ENCODE measurements around the gene TSPAN12.
"Not testable (repeated sequence)": the region's sequence is repeated elsewhere in the genome, so short reads cannot be mapped to it uniquely, and the experiment has no call there.

TSPAN12 gene

GRCh38 chr7:120805636-120806388 is 52.1 kb downstream of the TSPAN12 start:
- DNase-seq (ENCODE audit: low read depth) = peak; percentile 37

GRCh38 chr7:120802751-120803150 is 55.2 kb downstream of the TSPAN12 start:
- DNase-seq (ENCODE audit: low read depth) = no peak

- DNase-seq (ENCODE audit: low read depth) = no peak
Measured at GRCh38 chr7:120799813-120800475, 58.0 kb downstream of the TSPAN12 start.

DNA sequence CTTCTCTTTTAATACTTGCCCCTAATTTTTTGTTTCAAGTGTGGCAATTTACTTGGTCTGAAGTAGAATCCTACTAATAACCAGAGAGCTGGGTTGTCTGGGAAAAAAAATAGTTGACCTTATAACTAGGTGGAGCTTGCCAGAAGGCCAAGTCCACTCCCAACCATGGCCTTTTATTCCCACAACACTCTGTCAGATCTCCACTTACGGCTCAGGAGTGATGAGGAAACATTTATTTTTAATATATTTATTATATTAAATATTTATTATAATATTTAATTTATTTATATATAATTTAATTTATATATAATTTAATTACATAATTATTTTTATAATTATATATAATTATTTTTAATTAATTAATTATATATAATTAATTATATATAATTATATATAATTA is 58.8 kb downstream of the TSPAN12 start:
- no peak for DNase-seq (ENCODE audit: low read depth)

DNA sequence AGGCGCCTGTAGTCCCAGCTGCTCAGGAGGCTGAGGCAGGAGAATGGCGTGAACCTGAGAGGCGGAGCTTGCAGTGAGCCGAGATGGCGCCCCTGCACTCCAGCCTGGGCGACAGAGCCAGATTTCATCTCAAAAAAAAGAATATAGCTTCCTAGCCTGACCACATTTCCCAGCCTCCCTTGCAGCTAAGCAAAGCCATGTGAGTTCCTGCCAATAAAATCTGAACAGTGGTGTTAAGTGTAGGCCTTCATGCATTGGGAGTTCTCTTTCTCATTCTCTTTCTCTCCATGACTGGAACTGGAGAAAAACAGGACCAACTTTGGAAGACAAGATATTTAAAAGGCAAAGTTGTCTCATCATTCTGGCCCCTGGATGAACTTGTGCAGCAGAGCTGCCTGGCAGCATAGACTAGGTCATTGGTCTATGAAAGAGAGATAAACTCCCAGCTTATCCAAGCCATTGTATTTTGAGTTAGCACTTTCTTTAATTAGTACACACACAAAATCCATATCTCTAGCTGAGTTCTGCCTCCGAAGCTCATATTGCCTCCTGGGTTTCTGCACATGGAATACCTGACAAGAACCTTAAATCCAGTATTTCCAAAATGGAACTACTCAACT is 60.8 kb downstream of the TSPAN12 start:
- DNase-seq (ENCODE audit: low read depth) = no peak

GRCh38 chr7:120794106-120794729 is 63.7 kb downstream of the TSPAN12 start:
- no peak for DNase-seq (ENCODE audit: low read depth)

- DNase-seq (ENCODE audit: low read depth) = no peak
Measured at GRCh38 chr7:120793213-120793936, 64.6 kb downstream of the TSPAN12 start.

GRCh38 chr7:120792861-120793130 is 65.1 kb downstream of the TSPAN12 start:
- DNase-seq (ENCODE audit: low read depth) = no peak

GRCh38 chr7:120792091-120792860 is 65.7 kb downstream of the TSPAN12 start:
- DNase-seq (ENCODE audit: low read depth) = peak; percentile 30

- no peak for DNase-seq (ENCODE audit: low read depth)
Measured at GRCh38 chr7:120785095-120785494, 72.8 kb downstream of the TSPAN12 start.

DNA sequence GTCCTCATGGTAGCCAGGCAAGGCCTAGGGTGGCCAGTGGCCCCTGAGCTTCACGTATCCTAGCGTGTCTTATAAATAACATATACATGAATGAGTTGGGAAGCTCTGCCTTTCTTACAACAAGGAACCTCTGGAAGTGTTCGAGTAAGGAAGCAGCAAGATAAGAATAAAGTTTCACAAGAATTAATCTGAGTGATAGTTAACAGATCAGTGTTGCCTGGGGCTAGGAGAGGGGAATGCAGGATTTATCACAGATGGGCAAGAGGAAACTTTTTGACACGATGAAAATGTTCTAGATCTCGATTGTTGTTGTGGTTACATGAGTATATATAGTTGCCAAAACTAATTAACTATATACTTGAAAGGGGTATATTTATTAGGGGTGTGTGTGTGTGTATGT is 74.2 kb downstream of the TSPAN12 start:
- no peak for DNase-seq (ENCODE audit: low read depth)

DNA sequence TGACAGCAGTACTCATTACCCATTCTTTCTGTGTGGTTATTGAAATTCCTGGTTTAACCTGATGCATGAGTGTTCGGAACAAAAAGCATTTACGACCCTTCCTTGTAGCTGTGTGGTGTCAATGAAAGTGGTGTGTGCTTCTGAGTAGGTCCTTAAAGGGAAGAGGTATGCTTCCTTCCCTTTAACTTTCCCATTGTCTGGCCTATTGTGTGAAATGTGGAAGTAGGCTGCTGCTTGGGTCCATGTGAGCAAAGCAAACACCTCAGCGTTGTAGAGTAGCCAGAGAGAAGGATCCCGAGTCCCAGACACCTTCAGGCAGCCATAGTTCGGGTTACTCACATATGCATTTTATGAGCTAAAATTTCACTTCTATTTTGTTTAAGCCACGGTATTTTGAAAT is 74.7 kb downstream of the TSPAN12 start:
- DNase-seq (ENCODE audit: low read depth) = no peak

DNA sequence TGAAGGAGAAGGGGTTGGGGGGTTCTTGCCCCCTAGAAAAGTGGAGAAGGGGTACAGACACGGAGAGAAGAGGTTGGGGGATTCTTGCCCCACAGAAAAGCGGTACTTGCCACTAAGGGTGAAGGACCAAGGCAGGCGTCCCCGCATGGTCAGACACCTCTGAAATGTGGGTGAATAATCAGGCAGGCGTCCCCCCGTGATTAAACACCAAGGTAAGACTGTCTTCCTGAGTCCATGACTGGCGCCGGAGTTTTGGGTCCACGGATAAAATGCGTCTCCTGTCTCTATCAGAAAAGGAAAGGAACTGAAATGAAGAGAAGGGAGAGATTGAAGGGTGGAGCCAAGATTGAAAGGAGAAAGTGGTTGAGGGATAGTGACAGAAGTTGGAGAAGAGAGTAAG is 76.0 kb downstream of the TSPAN12 start:
- DNase-seq (ENCODE audit: low read depth) = not testable (repeated sequence)

GRCh38 chr7:120780938-120781337 is 77.0 kb downstream of the TSPAN12 start:
- no peak for DNase-seq (ENCODE audit: low read depth)

GRCh38 chr7:120780451-120780850 is 77.5 kb downstream of the TSPAN12 start:
- DNase-seq (ENCODE audit: low read depth) = not testable (repeated sequence)

DNA sequence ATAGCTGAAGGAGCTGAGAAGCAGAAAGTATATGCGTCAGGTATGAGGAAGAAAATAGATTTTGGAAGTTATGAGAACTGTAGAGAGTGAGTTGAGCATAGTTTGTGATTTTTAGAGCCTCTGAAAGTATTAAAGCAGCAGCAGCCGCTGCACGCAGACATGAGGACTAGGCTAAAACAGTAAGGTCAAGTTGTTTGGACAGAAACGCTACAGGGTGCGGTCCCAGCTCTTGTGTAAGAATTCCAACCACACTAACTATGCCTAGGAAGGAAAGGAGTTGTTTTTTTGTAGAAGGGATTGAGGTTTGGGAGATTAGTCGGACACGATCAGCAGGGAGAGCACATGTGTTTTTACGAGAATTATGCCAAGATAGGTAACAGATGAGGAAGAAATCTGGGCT is 78.9 kb downstream of the TSPAN12 start:
- DNase-seq (ENCODE audit: low read depth) = not testable (repeated sequence)

DNA sequence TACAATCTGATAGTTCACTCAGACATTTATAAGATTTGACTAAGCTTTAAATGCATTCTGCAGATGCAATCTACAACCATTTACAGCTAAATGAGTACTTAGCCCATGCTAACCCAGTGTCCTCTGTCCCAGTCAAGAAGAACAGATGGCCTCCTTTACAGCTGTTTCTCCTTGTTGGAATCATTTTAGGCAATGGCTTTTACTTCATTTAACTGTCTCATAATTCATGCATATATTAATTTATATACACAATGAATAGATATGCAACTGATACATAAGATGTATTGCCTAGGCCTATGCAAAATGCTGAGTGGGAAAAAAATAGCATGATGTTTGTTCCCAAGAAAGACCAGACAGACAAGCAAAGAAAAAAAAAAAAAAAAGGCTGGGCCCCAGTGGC is 82.2 kb downstream of the TSPAN12 start:
- no peak for DNase-seq (ENCODE audit: low read depth)

DNA sequence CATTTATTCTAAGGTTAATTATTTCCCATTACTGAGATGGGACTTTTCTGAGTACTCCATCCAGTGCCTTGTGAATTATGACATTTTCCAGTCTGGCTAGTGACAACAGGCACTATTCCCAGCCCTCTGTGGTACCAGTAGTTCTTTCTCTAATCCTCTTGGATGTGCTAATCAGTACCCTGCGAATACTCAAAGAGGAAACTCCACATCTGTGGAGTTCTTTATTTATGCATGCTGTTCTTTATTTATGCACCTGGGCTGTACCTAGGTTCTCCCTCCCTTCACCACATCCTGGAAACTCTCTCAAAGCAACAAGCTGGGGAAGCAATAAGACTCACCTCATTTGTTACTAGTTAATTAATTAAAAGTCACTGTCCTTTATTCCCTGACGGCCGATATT is 83.5 kb downstream of the TSPAN12 start:
- no peak for DNase-seq (ENCODE audit: low read depth)

DNA sequence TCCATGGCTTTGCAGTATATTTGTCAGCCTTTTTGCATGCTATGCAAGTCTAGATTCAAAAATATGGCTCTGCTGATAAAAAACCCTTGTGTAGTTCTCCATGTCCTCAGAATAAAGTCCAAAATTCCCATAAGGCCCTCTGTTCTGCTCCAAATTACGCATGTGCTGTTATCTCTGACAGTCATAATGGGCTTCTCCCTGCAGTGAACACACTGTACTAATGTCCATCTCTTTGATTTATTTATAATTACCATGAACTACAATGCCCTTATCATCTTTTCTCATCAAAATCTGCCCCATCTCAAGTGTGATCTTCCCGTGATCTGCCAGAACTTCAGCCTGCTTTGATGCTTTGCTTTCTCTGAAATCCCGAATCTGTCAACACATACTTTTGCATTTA is 87.7 kb downstream of the TSPAN12 start:
- DNase-seq (ENCODE audit: low read depth) = no peak

DNA sequence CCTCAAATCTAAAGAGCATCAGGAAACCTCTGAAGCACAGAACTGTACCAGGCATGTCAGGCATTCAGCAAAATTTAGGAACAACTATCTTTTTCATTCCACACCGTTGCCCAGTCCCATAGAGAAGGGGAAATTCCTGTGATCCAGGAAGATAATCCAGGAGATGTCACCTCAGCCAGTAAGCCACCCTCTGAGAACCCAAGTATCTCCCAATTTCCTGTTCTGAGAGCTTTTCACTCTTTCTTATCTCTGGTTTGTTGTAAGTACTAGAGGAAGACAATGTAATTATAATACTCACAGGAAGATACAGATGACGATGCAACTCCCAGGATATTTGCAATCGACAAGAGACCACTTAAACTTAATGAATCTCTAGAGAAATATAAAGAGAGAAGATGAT is 97.1 kb downstream of the TSPAN12 start:
- DNase-seq (ENCODE audit: low read depth) = no peak

GRCh38 chr7:120760050-120760449 is 97.9 kb downstream of the TSPAN12 start:
- DNase-seq (ENCODE audit: low read depth) = no peak

DNA sequence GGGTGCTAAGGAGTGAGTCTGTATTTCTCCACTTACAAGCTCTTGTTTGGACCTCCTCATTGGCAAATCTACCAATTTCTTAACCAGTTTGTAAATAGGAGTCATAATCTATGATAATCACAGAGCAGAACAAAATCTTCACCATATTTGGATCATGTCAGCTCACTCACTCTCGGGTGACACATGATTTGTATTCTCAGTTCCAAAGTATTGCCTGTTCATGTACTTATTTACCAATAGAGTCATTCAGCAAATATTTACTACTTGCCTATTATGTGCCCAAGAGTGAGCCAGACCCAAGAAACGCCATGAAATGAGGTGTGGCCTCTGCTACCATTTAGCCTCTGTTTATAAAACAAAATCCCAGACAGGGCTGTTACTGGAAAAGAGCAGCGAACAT is 114.8 kb downstream of the TSPAN12 start:
- DNase-seq (ENCODE audit: low read depth) = no peak
